H1 (cell line): Measurements from ENCODE around the gene RUNX1. TPM values are rescaled to one million over a fixed set of nuclear protein-coding genes. Genes with fewer than 3 reads are reported as not detected.

Source experiments
- CEBPB ChIP-seq: IDR thresholded peaks from 2 replicates; pipeline ENCODE4 v1.6.1; 2012; ENCODE audit warnings: low read depth, low read length
- EGR1 ChIP-seq: IDR thresholded peaks from 2 replicates; pipeline ENCODE4 v1.6.1; 2011; ENCODE audit warnings: low read depth, low read length, borderline replicate concordance
- EZH2 ChIP-seq: fragments of 200-600 bp; sonication (generic); IDR thresholded peaks from 2 replicates; pipeline ENCODE4 v1.7.1; 2012; ENCODE audit warnings: low read depth, mild to moderate bottlenecking, moderate library complexity, low read length, inconsistent platforms; ENCODE audit not compliant: severe bottlenecking
- NANOG ChIP-seq: IDR thresholded peaks from 2 replicates; pipeline ENCODE4 v1.6.1; 2011; ENCODE audit warnings: low read length, low read depth, mild to moderate bottlenecking, inconsistent platforms; ENCODE audit not compliant: insufficient read depth, poor library complexity, severe bottlenecking
- POLR2AphosphoS5 ChIP-seq: IDR thresholded peaks from 2 replicates; pipeline ENCODE4 v1.6.1; 2011; ENCODE audit warnings: low read depth, low read length
- RFX5 ChIP-seq: IDR thresholded peaks from 2 replicates; pipeline ENCODE4 v1.6.1; 2011; ENCODE audit warnings: low read depth, low read length, improper control_type of control experiment, borderline replicate concordance
- SAP30 ChIP-seq: fragments of 300-600 bp; sonication (generic); IDR thresholded peaks from 2 replicates; pipeline ENCODE4 v1.7.1; 2012; ENCODE audit warnings: low read length, moderate library complexity, mild to moderate bottlenecking, inconsistent platforms; ENCODE audit not compliant: insufficient read depth, insufficient replicate concordance
- SIRT6 ChIP-seq: IDR thresholded peaks from one replicate; pipeline ENCODE4 v1.7.1; 2012; ENCODE audit warnings: low read length, inconsistent platforms
- SP4 ChIP-seq: IDR thresholded peaks from 2 replicates; pipeline ENCODE4 v1.6.1; 2012; ENCODE audit warnings: low read length, inconsistent platforms
- polyA plus RNA-seq, 7 experiments: library from polyadenylated mRNA; depleted of rRNA in 3 of 7; stranded (reverse) in 5 of 7; unstranded in 2 of 7; fragments of >200 nt in 5 of 7; fragments of 200-250 nt in 2 of 7; gene quantifications; 1 replicate in 5 of 7; 2 replicates in 1 of 7; 4 replicates in 1 of 7; pipeline versions ENCODE4 v1.2.1 to v1.2.3, GENCODE V29; 2011 to 2013; ENCODE audit warnings: missing spikeins in 2 of 7, mixed read lengths in 2 of 7
- total RNA-seq: library from RNA; stranded (reverse); fragmentation: NEBNext Ultra II Directional; extraction: Animal tissue kit (Norgen Biotek cat#: 25700); gene quantifications from 2 replicates; pipeline ENCODE4 v1.2.1, GENCODE V29; 2021

Gene RUNX1
- total and polyA plus RNA-seq, 2 of the 8 experiments (the other 6 are each of a cell fraction or from before 2014, with no cell fraction given), result 0.20 to 0.60 TPM

DNA sequence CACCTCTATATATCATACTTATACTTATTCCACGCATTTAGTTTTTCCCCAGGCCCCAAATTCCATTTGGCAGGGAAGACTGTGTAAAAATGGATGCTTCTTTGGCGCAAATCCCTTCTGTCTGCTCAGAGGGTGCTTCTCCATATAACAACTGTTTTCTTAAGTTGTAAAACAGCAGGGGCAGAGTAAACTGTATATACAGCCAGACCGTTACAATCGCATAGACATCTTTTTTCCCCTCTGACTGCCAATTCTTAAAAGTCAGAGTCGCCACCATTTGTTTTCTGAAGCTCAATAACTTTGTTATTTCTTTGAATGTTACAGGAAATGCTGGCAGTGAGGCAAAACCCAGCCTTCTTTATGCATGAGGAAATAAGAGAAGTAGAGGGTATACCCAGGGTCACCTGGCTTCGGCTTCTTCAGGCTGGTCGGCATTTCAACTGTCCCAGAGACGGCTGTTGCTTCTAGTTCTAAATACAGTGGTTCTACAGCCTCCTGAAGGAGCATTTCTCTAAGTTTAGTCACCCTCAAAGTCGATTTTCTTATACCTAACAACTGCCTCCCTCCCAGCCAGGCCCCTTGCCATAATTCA lies 191.9 kb downstream of the RUNX1 start (continued):
- TF ChIP-seq SP4, result no peak
- no peak for TF ChIP-seq POLR2AphosphoS5
- no peak for TF ChIP-seq NANOG
- no peak for TF ChIP-seq SIRT6
- TF ChIP-seq RFX5, result no peak
- no peak for TF ChIP-seq EZH2
- TF ChIP-seq CEBPB, result no peak
- no peak for TF ChIP-seq EGR1
- no peak for TF ChIP-seq SAP30
